HepG2 (cell line): ENCODE data around the gene AGR2. TPM values are rescaled to one million over a fixed set of nuclear protein-coding genes. Genes with fewer than 3 reads are reported as not detected.

Experiments
- NCOA5 ChIP-seq: sonication (generic); formaldehyde crosslinking; IDR thresholded peaks from 2 replicates; pipeline ENCODE4 v1.4.0; 2020; ENCODE audit warnings: missing genetic modification reagents
- PITX1 ChIP-seq: sonication (generic); formaldehyde crosslinking; IDR thresholded peaks from 2 replicates; pipeline ENCODE4 v1.5.1; 2020; ENCODE audit warnings: mild to moderate bottlenecking, missing genetic modification reagents
- ZSCAN22 ChIP-seq: sonication (generic); formaldehyde crosslinking; IDR thresholded peaks from 2 replicates; pipeline ENCODE4 v1.4.0; 2020; ENCODE audit warnings: mild to moderate bottlenecking, missing genetic modification reagents
- polyA plus RNA-seq, 8 experiments: library from polyadenylated mRNA; depleted of rRNA in 3 of 8; stranded (reverse) in 7 of 8; unstranded in 1 of 8; fragments of >200 nt; fragmentation: Illumina TruSeq in 4 of 8; extraction: Trizol in 4 of 8; gene quantifications; 2 replicates each; pipeline versions ENCODE4 v1.2.1 to v1.2.3, GENCODE V29; 2011 to 2016; ENCODE audit warnings: low read depth in 4 of 8, missing spikeins in 1 of 8, mixed read lengths in 1 of 8; ENCODE audit not compliant: insufficient read depth in 1 of 8
- total RNA-seq, 5 experiments: library from RNA; depleted of rRNA; stranded (reverse); fragments of >200 nt; fragmentation: Illumina TruSeq; extraction: Trizol; gene quantifications; 2 replicates each; pipeline ENCODE4 v1.2.3, GENCODE V29; 2016; ENCODE audit warnings: low read depth in 1 of 5
- TF ChIP-seq, protein P1 (sequence below), 2 experiments: fragments of 450-650 bp in 1 of 2; sonication (generic) in 1 of 2; formaldehyde crosslinking in 1 of 2; IDR thresholded peaks; 2 replicates each; pipeline versions ENCODE4 v1.6.1 to v1.8.0; 2016 to 2022; ENCODE audit warnings: antibody characterized with exemption in 1 of 2, mild to moderate bottlenecking in 1 of 2, missing genetic modification reagents in 1 of 2
- TF ChIP-seq, protein P2 (sequence below): sonication (generic); formaldehyde crosslinking; IDR thresholded peaks from 2 replicates; pipeline ENCODE4 v1.4.0; 2020; ENCODE audit warnings: mild to moderate bottlenecking, missing genetic modification reagents

AGR2 gene
- total and polyA plus RNA-seq, 2 of the 13 experiments (the other 11 are each of a cell fraction or from before 2014, with no cell fraction given), result 1.7 to 2.9 TPM

DNA sequence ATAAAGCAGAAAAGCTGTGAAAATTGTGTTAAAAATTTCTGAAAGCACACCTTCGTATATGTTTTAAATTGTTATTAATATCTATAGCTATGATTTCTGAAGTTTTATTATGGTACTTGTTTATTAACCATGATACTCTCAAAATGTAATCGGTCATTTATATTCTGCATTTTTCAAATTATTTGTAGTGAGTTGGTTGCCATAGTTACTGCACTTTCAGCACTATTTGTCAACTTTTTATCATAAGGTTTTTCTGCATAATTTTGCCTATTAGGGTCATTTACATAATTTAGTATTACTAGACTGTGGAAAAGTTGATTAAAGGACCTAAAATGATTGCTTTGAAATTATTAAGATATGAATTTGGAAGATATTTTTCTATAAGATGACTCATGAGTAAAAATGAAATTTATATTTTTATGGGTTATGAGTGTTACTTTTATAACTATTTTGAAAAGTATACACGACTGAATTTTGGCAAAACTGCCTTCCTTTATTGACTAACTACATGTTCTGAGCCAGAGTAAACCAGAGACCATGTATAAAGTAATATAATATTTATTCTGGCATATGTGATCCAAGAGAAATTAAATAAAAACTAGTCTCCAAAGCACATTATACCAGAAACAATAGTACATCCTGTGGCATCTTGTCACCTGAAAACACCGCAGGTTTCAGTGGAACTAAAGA lies 7.9 kb upstream of the AGR2 start (continued):
- TF ChIP-seq, protein P1, sequence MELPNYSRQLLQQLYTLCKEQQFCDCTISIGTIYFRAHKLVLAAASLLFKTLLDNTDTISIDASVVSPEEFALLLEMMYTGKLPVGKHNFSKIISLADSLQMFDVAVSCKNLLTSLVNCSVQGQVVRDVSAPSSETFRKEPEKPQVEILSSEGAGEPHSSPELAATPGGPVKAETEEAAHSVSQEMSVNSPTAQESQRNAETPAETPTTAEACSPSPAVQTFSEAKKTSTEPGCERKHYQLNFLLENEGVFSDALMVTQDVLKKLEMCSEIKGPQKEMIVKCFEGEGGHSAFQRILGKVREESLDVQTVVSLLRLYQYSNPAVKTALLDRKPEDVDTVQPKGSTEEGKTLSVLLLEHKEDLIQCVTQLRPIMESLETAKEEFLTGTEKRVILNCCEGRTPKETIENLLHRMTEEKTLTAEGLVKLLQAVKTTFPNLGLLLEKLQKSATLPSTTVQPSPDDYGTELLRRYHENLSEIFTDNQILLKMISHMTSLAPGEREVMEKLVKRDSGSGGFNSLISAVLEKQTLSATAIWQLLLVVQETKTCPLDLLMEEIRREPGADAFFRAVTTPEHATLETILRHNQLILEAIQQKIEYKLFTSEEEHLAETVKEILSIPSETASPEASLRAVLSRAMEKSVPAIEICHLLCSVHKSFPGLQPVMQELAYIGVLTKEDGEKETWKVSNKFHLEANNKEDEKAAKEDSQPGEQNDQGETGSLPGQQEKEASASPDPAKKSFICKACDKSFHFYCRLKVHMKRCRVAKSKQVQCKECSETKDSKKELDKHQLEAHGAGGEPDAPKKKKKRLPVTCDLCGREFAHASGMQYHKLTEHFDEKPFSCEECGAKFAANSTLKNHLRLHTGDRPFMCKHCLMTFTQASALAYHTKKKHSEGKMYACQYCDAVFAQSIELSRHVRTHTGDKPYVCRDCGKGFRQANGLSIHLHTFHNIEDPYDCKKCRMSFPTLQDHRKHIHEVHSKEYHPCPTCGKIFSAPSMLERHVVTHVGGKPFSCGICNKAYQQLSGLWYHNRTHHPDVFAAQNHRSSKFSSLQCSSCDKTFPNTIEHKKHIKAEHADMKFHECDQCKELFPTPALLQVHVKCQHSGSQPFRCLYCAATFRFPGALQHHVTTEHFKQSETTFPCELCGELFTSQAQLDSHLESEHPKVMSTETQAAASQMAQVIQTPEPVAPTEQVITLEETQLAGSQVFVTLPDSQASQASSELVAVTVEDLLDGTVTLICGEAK (IDR thresholded peaks at IDR 0.05), result no peak
- TF ChIP-seq, protein P1 (CRISPR knock-in tag; IDR thresholded peaks at IDR 0.05), result no peak
- no peak for TF ChIP-seq PITX1 (CRISPR knock-in tag)
- TF ChIP-seq, protein P2, sequence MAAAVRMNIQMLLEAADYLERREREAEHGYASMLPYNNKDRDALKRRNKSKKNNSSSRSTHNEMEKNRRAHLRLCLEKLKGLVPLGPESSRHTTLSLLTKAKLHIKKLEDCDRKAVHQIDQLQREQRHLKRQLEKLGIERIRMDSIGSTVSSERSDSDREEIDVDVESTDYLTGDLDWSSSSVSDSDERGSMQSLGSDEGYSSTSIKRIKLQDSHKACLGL (CRISPR knock-in tag), result no peak
- TF ChIP-seq NCOA5, result no peak
- TF ChIP-seq ZSCAN22 (CRISPR knock-in tag), result no peak
